ENCODE results near the gene MYL7.

The MYL7 gene

DNA sequence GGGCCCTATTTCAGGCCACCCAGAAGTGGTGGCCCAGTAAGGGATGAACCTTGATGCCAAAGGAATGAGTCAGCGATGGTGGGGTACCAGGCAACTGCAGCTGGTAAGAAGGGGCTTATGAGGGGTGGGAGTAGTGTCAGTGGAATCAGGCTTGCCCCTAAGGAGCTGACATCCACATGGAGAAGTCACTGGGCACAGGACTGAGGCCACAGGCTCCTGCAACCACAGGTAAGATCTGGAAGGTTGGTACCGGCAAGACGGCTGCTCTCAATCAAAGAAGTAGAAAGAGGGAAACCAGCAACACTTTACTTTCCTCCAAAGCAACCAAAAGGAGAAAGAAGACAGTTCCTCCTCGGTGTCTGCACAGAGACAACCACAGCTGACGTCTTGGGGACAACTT, 45.6 kb upstream of the MYL7 start:
- H3K4me3 Mint-ChIP-seq: no peak overlapping the region
- no peaks in the 10 kb centered on the region for H3K36me3 Mint-ChIP-seq (ENCODE audit: low read depth)
- DNase-seq: no peak
- TF ChIP-seq, protein P1, sequence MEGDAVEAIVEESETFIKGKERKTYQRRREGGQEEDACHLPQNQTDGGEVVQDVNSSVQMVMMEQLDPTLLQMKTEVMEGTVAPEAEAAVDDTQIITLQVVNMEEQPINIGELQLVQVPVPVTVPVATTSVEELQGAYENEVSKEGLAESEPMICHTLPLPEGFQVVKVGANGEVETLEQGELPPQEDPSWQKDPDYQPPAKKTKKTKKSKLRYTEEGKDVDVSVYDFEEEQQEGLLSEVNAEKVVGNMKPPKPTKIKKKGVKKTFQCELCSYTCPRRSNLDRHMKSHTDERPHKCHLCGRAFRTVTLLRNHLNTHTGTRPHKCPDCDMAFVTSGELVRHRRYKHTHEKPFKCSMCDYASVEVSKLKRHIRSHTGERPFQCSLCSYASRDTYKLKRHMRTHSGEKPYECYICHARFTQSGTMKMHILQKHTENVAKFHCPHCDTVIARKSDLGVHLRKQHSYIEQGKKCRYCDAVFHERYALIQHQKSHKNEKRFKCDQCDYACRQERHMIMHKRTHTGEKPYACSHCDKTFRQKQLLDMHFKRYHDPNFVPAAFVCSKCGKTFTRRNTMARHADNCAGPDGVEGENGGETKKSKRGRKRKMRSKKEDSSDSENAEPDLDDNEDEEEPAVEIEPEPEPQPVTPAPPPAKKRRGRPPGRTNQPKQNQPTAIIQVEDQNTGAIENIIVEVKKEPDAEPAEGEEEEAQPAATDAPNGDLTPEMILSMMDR (IDR thresholded peaks at IDR 0.05): no peak
- peaks cover 31% of the 10 kb centered on the region for H3K27me3 Mint-ChIP-seq (ENCODE audit: low read depth, poor library complexity)
- H3K9me3 Mint-ChIP-seq: peaks cover 19% of the 10 kb centered on the region
- H3K4me1 Mint-ChIP-seq: peaks cover 43% of the 10 kb centered on the region
- H3K27ac Mint-ChIP-seq: no peak overlapping the region

GRCh38 chr7:44185729-44186128, 44.6 kb upstream of the MYL7 start:
- TF ChIP-seq, protein P1 (IDR thresholded peaks at IDR 0.05): no peak
- Mint-ChIP-seq H3K4me1 (peaks cover 41% of the 10 kb centered on the region), H3K9me3 (peaks cover 21% of the 10 kb centered on the region), H3K36me3 (ENCODE audit: low read depth) (no peaks in the 10 kb centered on the region), H3K4me3 (no peak overlapping the region), H3K27ac (no peak overlapping the region), H3K27me3 (ENCODE audit: low read depth, poor library complexity) (peaks cover 31% of the 10 kb centered on the region)
- DNase-seq: no peak

DNA sequence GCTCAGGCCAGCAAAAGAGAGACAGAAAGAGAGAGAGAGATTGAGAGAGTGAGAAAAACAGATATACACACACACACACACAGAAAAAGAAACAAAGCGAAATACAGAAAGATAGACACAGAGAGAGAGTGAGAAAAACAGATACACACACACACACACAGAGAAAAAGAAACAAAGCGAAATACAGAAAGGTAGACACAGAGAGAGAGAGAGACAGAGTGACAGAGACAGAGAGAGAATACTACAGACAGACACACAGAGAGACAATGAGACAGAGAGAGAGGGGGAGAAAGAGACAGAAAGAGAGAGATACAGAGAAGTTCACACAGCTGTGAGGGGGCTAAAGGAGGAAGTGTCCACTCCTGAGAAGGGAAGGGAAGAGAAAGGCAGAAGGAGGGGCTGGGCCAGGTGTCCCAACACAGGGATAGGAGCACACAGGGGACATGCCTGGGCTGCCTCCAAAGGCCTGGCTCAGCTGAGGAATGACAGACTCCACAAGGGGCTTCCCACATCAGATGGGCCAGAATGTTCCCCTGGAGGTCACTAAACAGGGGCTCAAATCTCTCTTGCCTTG, 43.8 kb upstream of the MYL7 start:
- peak overlapping the region; percentile 87 for H3K27ac Mint-ChIP-seq

GRCh38 chr7:44184206-44184872, 43.2 kb upstream of the MYL7 start:
- Mint-ChIP-seq H3K4me3 (no peak overlapping the region), H3K36me3 (ENCODE audit: low read depth) (no peaks in the 10 kb centered on the region), H3K27me3 (ENCODE audit: low read depth, poor library complexity) (peaks cover 30% of the 10 kb centered on the region), H3K4me1 (peaks cover 30% of the 10 kb centered on the region), H3K9me3 (peaks cover 21% of the 10 kb centered on the region), H3K27ac (peak overlapping the region; percentile 87)
- no peak for DNase-seq
- TF ChIP-seq, protein P1 (IDR thresholded peaks at IDR 0.05): no peak

More for the DNA sequence above, 43.8 kb upstream of the MYL7 start:
- DNase-seq: no peak
- no peak overlapping the region for H3K4me3 Mint-ChIP-seq
- TF ChIP-seq, protein P1 (IDR thresholded peaks at IDR 0.05): no peak
- peaks cover 28% of the 10 kb centered on the region for H3K27me3 Mint-ChIP-seq (ENCODE audit: low read depth, poor library complexity)
- H3K36me3 Mint-ChIP-seq (ENCODE audit: low read depth): no peaks in the 10 kb centered on the region
- peaks cover 21% of the 10 kb centered on the region for H3K9me3 Mint-ChIP-seq
- peaks cover 34% of the 10 kb centered on the region for H3K4me1 Mint-ChIP-seq

DNA sequence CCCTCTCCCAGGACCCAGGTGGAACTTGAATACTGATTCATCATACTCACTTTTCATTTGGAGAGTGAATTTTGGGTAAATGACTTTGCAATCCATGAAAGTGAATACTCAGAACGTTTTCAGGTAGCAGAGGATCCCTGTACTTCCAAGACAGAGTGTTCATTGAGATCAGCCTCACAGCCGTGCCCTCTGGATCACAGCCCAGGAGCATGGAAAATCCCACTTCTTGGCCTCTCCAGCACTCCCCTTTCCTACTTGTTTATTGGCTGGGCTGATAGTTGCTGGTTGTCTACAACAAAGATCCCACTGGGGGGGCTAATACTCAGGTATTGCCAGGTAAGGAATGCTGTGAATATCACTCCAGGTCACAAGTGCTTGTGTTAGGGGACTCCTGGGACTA, 42.3 kb upstream of the MYL7 start:
- Mint-ChIP-seq H3K9me3 (peaks cover 21% of the 10 kb centered on the region), H3K36me3 (ENCODE audit: low read depth) (no peaks in the 10 kb centered on the region), H3K27ac (peak overlapping the region; percentile 23), H3K27me3 (ENCODE audit: low read depth, poor library complexity) (peaks cover 40% of the 10 kb centered on the region), H3K4me1 (peaks cover 23% of the 10 kb centered on the region), H3K4me3 (no peak overlapping the region)
- no peak for DNase-seq
- TF ChIP-seq, protein P1 (IDR thresholded peaks at IDR 0.05): no peak

GRCh38 chr7:44182827-44183226, 41.7 kb upstream of the MYL7 start:
- H3K27me3 Mint-ChIP-seq (ENCODE audit: low read depth, poor library complexity): peaks cover 44% of the 10 kb centered on the region
- H3K9me3 Mint-ChIP-seq: peaks cover 21% of the 10 kb centered on the region
- TF ChIP-seq, protein P1 (IDR thresholded peaks at IDR 0.05): no peak
- H3K27ac Mint-ChIP-seq: no peak overlapping the region
- H3K36me3 Mint-ChIP-seq (ENCODE audit: low read depth): no peaks in the 10 kb centered on the region
- no peak for DNase-seq
- H3K4me3 Mint-ChIP-seq: no peak overlapping the region
- peaks cover 20% of the 10 kb centered on the region for H3K4me1 Mint-ChIP-seq
